ENCODE data around the gene C17orf100.
"Not testable (repeated sequence)": the region's sequence is repeated elsewhere in the genome, so short reads cannot be mapped to it uniquely, and the experiment has no call there.

The C17orf100 gene

DNA sequence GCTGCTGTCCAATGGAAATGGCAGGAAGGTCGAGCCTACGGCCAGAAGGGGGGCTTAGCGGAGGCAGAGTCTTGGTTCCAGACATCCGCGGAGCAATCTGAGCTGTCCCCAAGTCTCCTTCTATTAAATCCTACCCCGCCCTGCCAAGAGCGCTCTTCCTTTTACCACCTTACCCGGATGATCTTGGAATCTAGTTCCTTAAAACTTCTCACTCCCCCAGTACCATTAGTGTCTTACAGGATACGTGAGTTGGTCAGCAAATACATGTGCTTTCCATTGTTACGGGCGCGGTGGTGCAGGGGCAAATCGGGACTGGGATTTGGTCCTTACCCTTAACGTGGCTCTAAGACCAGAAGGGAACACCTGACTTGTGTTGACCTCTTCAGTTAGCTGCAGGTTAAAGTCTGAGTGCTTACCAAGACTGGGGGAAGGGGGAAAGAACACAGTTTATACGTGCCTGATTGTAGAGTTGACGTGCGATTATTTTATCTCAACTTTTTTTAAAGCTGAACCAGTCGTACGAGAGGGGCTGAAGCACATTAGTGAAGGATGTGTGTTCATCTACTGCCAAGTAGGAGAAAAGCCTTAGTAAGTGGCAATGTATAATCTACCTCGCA is 10.2 kb upstream of the C17orf100 start:
- DNase-seq (ENCODE audit: low spot score) = no peak

DNA sequence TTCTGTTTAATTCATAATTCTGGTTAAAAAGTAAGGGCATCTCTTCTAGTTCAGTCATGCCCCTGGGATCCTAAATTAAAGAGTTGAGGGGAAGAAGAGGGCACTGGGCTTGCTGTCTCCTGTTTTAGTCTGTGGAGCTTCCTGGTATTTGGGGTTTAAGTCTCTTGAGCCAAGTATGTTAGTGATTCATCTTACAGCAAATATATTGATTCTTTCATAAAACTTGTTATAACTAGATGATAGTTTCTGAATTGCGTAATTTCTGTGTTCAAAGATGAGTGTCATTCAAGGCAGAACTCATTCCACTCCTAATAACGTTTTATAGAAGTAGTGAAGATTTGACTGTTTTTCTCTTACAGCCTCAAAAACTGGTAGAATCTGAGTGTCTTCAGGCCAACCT is 9.0 kb upstream of the C17orf100 start:
- no peak for DNase-seq (ENCODE audit: low spot score)

DNA sequence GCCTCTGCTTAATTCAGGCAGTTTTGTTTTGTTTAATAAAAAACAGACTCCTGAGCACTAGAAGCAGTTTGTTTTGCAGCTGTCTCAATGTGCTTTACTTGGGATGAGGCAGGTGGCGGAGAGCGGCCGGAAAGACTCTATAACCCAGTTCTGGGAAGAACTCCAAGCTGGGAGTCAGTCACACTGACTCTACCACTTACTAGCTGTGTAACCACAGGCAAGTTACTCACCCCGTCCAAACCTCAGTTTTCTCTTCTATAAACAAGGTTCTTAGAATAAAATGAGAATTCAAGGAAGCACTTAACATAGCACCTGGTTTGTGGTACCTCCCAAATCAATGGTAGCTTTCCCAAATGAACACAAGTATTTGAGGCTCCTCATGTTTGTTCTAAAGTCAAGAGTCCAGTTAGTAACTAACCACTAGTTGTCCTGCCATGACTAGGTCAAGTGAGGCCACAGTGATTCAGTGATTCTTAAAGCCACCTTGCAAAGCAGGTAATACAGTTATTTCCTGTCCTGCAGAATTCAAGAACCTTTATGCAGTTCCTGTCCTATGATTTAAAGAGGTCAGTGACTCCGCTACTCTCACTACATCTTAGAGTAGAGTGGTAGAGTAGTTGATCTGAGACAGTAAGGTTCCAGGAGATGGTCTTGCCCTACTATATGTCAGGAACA is 8.0 kb upstream of the C17orf100 start:
- no peak for DNase-seq (ENCODE audit: low spot score)

DNA sequence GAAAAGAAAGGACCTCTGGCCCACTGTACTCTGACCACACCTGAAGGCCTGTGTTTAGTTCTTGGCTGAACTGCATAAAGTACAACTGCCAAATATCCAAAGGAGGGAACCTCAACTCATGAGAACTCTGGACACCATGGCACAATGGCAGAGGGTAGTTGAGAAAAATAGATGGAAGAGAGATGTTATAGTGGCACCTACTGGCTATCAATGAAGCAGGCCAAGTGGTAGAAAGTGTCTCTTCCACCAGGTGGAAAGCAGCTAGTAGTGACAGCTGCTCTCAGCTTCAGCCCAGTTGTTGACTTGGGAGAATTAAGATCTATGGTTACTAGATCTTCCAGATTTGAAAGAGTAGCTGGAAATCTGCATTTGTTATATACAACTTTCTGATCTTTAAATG is 3.4 kb upstream of the C17orf100 start:
- DNase-seq (ENCODE audit: low spot score) = peak; percentile 21

GRCh38 chr17:6651919-6652452 is 424 bp downstream of the C17orf100 start:
- DNase-seq (ENCODE audit: low spot score) = no peak

DNA sequence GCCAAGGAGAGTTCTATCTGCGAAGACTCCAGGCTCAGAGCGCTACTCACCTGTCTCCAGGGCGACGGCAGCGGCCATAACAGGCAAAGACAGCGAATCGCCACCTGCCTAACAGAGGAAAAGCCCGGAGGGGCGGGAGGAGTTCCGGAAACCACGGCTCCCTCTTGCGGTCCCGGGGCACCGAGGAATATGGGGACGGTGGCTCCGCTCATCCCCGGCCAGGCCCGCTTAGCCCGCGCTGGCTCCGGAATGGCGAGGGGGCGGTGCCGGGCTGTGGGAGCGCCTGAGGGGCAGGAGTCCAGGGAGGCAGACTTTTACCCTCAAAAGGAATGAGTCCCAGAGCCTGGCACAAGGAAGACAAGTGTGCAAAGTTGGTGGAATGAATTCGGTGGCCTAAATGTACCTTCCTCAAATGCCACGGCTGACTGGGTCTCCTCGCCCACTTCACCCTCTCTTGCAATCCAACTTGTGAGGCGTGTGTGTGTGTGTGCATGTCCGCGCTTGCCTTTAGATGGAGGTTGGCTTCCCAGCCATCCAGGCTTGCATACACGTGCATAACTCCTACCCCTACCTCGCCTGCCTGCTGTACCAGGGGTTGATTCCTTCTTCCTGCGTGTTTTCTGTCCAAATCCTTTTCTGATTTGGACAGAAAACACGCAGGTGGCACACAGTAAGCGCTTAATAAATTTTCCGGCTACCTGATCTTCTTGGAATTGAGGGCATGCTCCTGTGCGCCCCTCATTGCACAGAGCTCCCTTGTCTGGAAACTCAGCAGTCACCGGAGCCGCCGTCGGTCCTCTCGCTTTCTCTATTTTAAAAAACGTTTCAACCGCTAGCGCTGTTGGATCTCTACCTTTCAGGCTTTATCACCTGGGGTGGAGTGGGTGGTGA is 3.5 kb downstream of the C17orf100 start:
- DNase-seq (ENCODE audit: low spot score) = no peak

GRCh38 chr17:6655732-6656361 is 4.3 kb downstream of the C17orf100 start:
- DNase-seq (ENCODE audit: low spot score) = not testable (repeated sequence)

DNA sequence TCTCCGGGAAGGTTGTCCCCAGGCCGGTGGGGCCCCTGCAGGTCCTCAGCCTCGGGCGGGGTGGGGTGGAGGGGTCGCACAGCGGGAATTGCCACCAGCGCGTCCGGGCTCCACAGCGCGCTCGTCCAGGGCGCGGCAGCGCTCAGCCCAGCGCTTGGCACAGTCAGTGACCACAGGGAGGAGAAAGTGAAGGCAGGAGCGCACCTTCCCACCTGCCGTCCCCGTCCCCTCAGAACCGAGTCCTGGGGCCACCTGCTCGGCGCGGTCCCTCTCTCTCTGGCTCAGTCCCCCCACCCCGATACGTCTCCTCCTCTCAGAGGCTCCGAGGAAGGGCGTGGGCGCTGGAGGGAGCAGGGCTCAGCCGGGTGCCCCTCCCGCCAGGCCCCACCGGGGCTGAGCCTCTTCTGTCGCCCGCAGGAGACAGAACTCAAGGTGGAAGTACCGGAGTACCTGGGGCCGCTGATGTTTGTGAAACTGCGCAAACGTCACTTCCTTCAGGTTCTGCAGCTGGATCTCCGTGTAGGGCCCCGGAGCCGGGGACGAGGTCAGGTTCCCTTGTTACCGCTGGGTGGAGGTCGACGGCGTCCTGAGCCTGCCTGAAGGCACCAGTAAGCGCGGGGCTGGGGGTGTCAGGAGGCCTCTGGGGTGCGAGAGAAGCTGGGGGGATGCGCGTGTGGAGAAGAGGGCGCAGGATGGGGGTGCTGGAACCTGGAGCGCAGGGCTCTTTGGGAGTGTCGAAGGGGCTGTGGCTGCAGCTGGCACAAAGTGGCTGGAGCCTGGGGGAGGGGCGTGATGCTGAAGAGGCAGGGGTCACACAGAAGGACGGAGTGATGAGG is 5.5 kb downstream of the C17orf100 start:
- not testable (repeated sequence) for DNase-seq (ENCODE audit: low spot score)

GRCh38 chr17:6657633-6658287 is 6.2 kb downstream of the C17orf100 start:
- DNase-seq (ENCODE audit: low spot score) = no peak

GRCh38 chr17:6658411-6658810 is 6.8 kb downstream of the C17orf100 start:
- not testable (repeated sequence) for DNase-seq (ENCODE audit: low spot score)

GRCh38 chr17:6660101-6660500 is 8.5 kb downstream of the C17orf100 start:
- no peak for DNase-seq (ENCODE audit: low spot score)

- no peak for DNase-seq (ENCODE audit: low spot score)
Observed at GRCh38 chr17:6660805-6661463, 9.4 kb downstream of the C17orf100 start.

DNA sequence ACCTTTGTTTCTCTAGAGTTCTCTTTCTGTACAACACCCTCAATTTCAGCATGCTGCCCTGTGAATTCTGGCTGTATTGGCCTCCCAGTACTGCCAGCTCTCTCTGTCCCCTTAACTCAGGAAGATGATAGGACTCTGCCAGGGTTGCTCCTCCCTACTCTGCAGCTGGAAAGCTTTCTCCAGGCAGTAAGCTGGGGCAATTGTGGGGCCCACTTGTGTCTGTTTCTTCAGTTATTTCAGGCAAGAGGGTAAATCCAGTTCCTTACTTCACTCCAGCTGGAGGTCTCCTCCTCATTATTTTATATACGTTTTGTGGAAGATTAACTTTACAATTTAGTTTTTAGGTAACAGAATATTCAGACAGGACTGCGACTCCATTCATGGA is 9.9 kb downstream of the C17orf100 start:
- no peak for DNase-seq (ENCODE audit: low spot score)

GRCh38 chr17:6663200-6663599 is 11.6 kb downstream of the C17orf100 start:
- not testable (repeated sequence) for DNase-seq (ENCODE audit: low spot score)

- DNase-seq (ENCODE audit: low spot score) = peak; percentile 64
Observed at GRCh38 chr17:6666077-6666521, 14.5 kb downstream of the C17orf100 start.

- no peak for DNase-seq (ENCODE audit: low spot score)
Observed at GRCh38 chr17:6666557-6666956, 15.0 kb downstream of the C17orf100 start.

GRCh38 chr17:6667516-6667915 is 16.0 kb downstream of the C17orf100 start:
- DNase-seq (ENCODE audit: low spot score) = no peak

DNA sequence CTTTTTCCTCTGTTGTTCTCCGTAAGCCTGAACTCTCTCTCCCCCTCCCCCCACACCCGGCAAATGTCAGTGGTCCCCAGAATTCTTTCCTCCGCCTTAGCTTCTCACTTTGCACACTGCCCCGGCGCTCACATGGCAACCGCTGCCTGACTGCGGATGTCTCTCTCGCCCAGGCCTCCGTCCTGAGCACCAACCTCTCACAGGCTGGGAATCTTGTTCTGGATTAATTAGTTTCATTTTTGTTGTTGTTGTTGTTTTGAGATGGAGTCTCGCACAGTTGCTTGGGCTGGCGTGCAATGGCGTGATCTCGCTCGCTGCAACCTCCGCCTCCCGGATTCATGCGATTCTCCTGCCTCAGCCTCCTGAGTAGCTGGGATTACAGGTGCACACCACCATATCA is 16.7 kb downstream of the C17orf100 start:
- DNase-seq (ENCODE audit: low spot score) = no peak

- no peak for DNase-seq (ENCODE audit: low spot score)
Observed at GRCh38 chr17:6668727-6669425, 17.3 kb downstream of the C17orf100 start.
